B cell (primary cell): ENCODE measurements around the gene ADGRB2. TPM values are rescaled to one million over a fixed set of nuclear protein-coding genes. Genes with fewer than 3 reads are reported as not detected.

Experiments
- ATAC-seq: fragments of 200-7000 bp; cut with Tn5 transposase; one replicate; pipeline ENCODE4 v1.10.0; 2021; ENCODE audit warnings: low read depth, mild to moderate bottlenecking, moderate number of reproducible peaks, moderate library complexity
- CTCF ChIA-PET: fragments of 350-600 bp; sonication (Branson Sonifier 250); formaldehyde crosslinking; loops from one replicate; lab custom pipeline; 2021; ENCODE audit warnings: antibody characterized with exemption, inconsistent platforms; lab: Charles Lee
- POLR2A ChIA-PET: fragments of 350-600 bp; sonication (Branson Sonifier 250); formaldehyde crosslinking; loops from one replicate; lab custom pipeline; 2021; ENCODE audit warnings: antibody characterized with exemption; lab: Charles Lee
- DNase-seq: peaks from one replicate; pipeline ENCODE4 v3.0.0; 2013
- H2AFZ ChIP-seq: 2 replicates; pipeline ENCODE4 v1.6.1; 2012; ENCODE audit warnings: mild to moderate bottlenecking, low read depth, low read length; ENCODE audit not compliant: insufficient read depth, poor library complexity, severe bottlenecking
- H3K27ac ChIP-seq, 2 donors: 1 replicate in 1 of 2; 2 replicates in 1 of 2; pipeline ENCODE4 v1.5.1; 2012 to 2013; ENCODE audit warnings: low read length in 2 of 2, mild to moderate bottlenecking in 2 of 2, moderate library complexity in 1 of 2
- H3K27me3 ChIP-seq, 4 experiments: fragments of 200-600 bp in 1 of 4; sonication (generic) in 1 of 4; replicated peaks in 1 of 4; 1 replicate in 2 of 4; 2 replicates in 2 of 4; pipeline versions ENCODE4 v1.6.1 to v1.7.0; 2013 to 2016; ENCODE audit warnings: low read length in 3 of 4, mild to moderate bottlenecking in 2 of 4, mixed read lengths in 1 of 4, moderate library complexity in 1 of 4; ENCODE audit not compliant: insufficient read depth in 4 of 4, control insufficient read depth in 3 of 4; ENCODE audit errors: control extremely low read depth in 1 of 4
- H3K36me3 ChIP-seq, 2 experiments: replicated peaks in 1 of 2; 1 replicate in 1 of 2; 2 replicates in 1 of 2; pipeline versions ENCODE4 v1.6.1 to v1.7.1; 2013; ENCODE audit warnings: low read length in 1 of 2; ENCODE audit not compliant: insufficient read depth in 2 of 2, control insufficient read depth in 1 of 2; ENCODE audit errors: control extremely low read depth in 1 of 2, extremely low read depth in 1 of 2
- H3K4me1 ChIP-seq, 2 donors: fragments of 200-600 bp in 1 of 2; sonication (generic) in 1 of 2; 1 replicate in 1 of 2; 2 replicates in 1 of 2; pipeline versions ENCODE4 v1.5.1 to v1.6.1; 2013 to 2017; ENCODE audit warnings: low read length in 2 of 2; ENCODE audit not compliant: control insufficient read depth in 2 of 2, insufficient read depth in 2 of 2
- H3K4me2 ChIP-seq: replicated peaks from 2 replicates; pipeline ENCODE3; 2012; ENCODE audit warnings: mild to moderate bottlenecking, low read depth, low read length; ENCODE audit not compliant: poor library complexity, severe bottlenecking
- H3K4me3 ChIP-seq, 5 experiments: fragments of 200-600 bp in 1 of 5; sonication (generic) in 1 of 5; 1 replicate in 3 of 5; 2 replicates in 2 of 5; pipeline versions ENCODE4 v1.5.1 to v1.7.0; 2011 to 2016; ENCODE audit warnings: low read length in 4 of 5, mild to moderate bottlenecking in 4 of 5, low read depth in 2 of 5, control low read depth in 1 of 5, moderate library complexity in 1 of 5; ENCODE audit not compliant: insufficient read depth in 1 of 5; ENCODE audit errors: control extremely low read depth in 1 of 5, extremely low read depth in 1 of 5
- H3K79me2 ChIP-seq: fragments of 200-600 bp; sonication (generic); one replicate; pipeline ENCODE4 v1.6.0; 2016; ENCODE audit warnings: low read length; ENCODE audit not compliant: control insufficient read depth, insufficient read depth
- H3K9ac ChIP-seq: fragments of 200-600 bp; sonication (generic); 2 replicates; pipeline ENCODE4 v1.6.1; 2017; ENCODE audit warnings: mild to moderate bottlenecking, low read length, moderate library complexity
- H3K9me3 ChIP-seq, 3 donors: one replicate each; pipeline versions ENCODE4 v1.6.1 to v1.7.1; 2013; ENCODE audit warnings: low read length in 2 of 3; ENCODE audit not compliant: control insufficient read depth in 2 of 3, insufficient read depth in 1 of 3; ENCODE audit errors: control extremely low read depth in 1 of 3
- H4K20me1 ChIP-seq: 2 replicates; pipeline ENCODE4 v1.6.0; 2012; ENCODE audit warnings: mild to moderate bottlenecking, low read length; ENCODE audit not compliant: insufficient read depth, control insufficient read depth, poor library complexity, severe bottlenecking
- H3K27ac Mint-ChIP-seq: one replicate; pipeline ENCODE4 v1.8.0; 2021; ENCODE audit warnings: mixed read lengths
- H3K27me3 Mint-ChIP-seq: one replicate; pipeline ENCODE4 v1.8.0; 2021; ENCODE audit warnings: mixed read lengths
- H3K4me1 Mint-ChIP-seq: one replicate; pipeline ENCODE4 v1.8.0; 2021; ENCODE audit warnings: mixed read lengths
- H3K4me3 Mint-ChIP-seq: one replicate; pipeline ENCODE4 v1.8.0; 2021; ENCODE audit warnings: mixed read lengths
- H3K9me3 Mint-ChIP-seq: one replicate; pipeline ENCODE4 v1.8.0; 2022; ENCODE audit warnings: mixed read lengths; ENCODE audit not compliant: insufficient read depth
- CTCF ChIP-seq: fragments of 200-600 bp; IDR thresholded peaks from one replicate; pipeline ENCODE4 v1.8.0; 2022; ENCODE audit warnings: antibody characterized with exemption, mild to moderate bottlenecking
- EZH2 ChIP-seq: IDR thresholded peaks from 2 replicates; pipeline ENCODE4 v1.6.1; 2012; ENCODE audit warnings: borderline replicate concordance, low read depth, mild to moderate bottlenecking, moderate library complexity, low read length; ENCODE audit not compliant: insufficient read depth, poor library complexity, severe bottlenecking
- WGBS: methylation state at CpG from one replicate; pipeline ENCODE4 v1.1.5; 2013; ENCODE audit warnings: missing lambda C conversion rate; ENCODE audit not compliant: insufficient coverage; 5-methylcytosine and 5-hydroxymethylcytosine counted together
- intact Hi-C: fragments of 100-400 bp; cut with micrococcal nuclease; formaldehyde crosslinking; loops from one replicate; pipeline ENCODE4 v1.10.0; 2022
- polyA plus RNA-seq: library from polyadenylated mRNA; depleted of rRNA; stranded (reverse); fragments of >200 nt; gene quantifications from 2 replicates; pipeline ENCODE4 v1.2.3, GENCODE V29; 2012
- total RNA-seq, 2 donors: library from RNA; stranded (reverse); fragments of 120-200 nt in 1 of 2; gene quantifications; 1 replicate in 1 of 2; 2 replicates in 1 of 2; pipeline versions ENCODE4 v1.2.3 to v1.2.4, GENCODE V29; 2013 to 2022

ADGRB2 gene
- total and polyA plus RNA-seq, 2 donors (not counting 1 experiment from before 2014, with no cell fraction given) = 1.9 to 2.7 TPM

- Histone ChIP-seq H3K4me3 (no peak overlapping the region), H3K36me3 (no peaks in the 10 kb centered on the region), H4K20me1 (no peaks in the 10 kb centered on the region), H2AFZ (no peak overlapping the region), H3K4me2 (no peak overlapping the region), H3K79me2 (no peaks in the 10 kb centered on the region), H3K9me3 (peaks cover 0 to 5% (median 0%) of the 10 kb centered on the region in 3 donors), H3K27me3 (peaks cover 0 to 37% (median 20%) of the 10 kb centered on the region in 4 experiments), H3K4me1 (peaks cover 22 to 42% of the 10 kb centered on the region in 2 donors), H3K9ac (no peak overlapping the region), H3K27ac (no peak overlapping the region)
- DNase-seq (no peak), ATAC-seq (no peak)
- TF ChIP-seq CTCF (no peak), EZH2 (no peak)
- no peak overlapping the region for H3K27ac Mint-ChIP-seq
- H3K27me3 Mint-ChIP-seq = peaks cover 30% of the 10 kb centered on the region
- no peaks in the 10 kb centered on the region for H3K9me3 Mint-ChIP-seq
- no peak overlapping the region for H3K4me3 Mint-ChIP-seq
- peaks cover 42% of the 10 kb centered on the region for H3K4me1 Mint-ChIP-seq
- ChIA-PET POLR2A (interaction anchor here (0.6 kb wide), 1 partner anchor 329 kb away, joined by 3 read pairs; no protein-coding TSS in a partner anchor), CTCF (interaction anchor here (1.1 kb wide), 1 partner anchor 86 kb away, joined by 3 read pairs; no protein-coding TSS in a partner anchor)
- WGBS = 93% methylated on average over 7 of the region's 8 CpGs
- intact Hi-C loops = no loop called here
Measured at GRCh38 chr1:31702836-31703404, 61.2 kb downstream of the ADGRB2 start.

- ChIA-PET CTCF (no interaction called here), POLR2A (no interaction called here)
- DNase-seq = no peak
- 90% methylated on average over 4 of the region's 10 CpGs for WGBS
- Histone ChIP-seq H3K27ac (no peak overlapping the region), H3K4me1 (peaks cover 18 to 27% of the 10 kb centered on the region in 2 donors), H2AFZ (no peak overlapping the region), H3K9me3 (peaks cover 0 to 5% (median 0%) of the 10 kb centered on the region in 3 donors), H4K20me1 (no peaks in the 10 kb centered on the region), H3K4me2 (no peak overlapping the region), H3K9ac (no peak overlapping the region), H3K27me3 (peaks cover 0 to 39% (median 17%) of the 10 kb centered on the region in 4 experiments), H3K4me3 (no peak overlapping the region), H3K36me3 (no peaks in the 10 kb centered on the region), H3K79me2 (no peaks in the 10 kb centered on the region)
- peaks cover 31% of the 10 kb centered on the region for H3K4me1 Mint-ChIP-seq
- H3K9me3 Mint-ChIP-seq = no peaks in the 10 kb centered on the region
- TF ChIP-seq EZH2 (no peak), CTCF (no peak)
- no peak overlapping the region for H3K4me3 Mint-ChIP-seq
- no peak for ATAC-seq
- intact Hi-C loops = no loop called here
- H3K27ac Mint-ChIP-seq = no peak overlapping the region
- H3K27me3 Mint-ChIP-seq = peaks cover 24% of the 10 kb centered on the region
Measured at GRCh38 chr1:31701091-31701736, 62.9 kb downstream of the ADGRB2 start.
